DOHH2 (cell line): Measurements from ENCODE around the gene POLR1C.

ENCODE experiments used
- H3F3A ChIP-seq: fragments of 200-600 bp; sonication (generic), shearing (Covaris generic); 2 replicates; pipeline ENCODE4 v1.6.0; 2016; ENCODE audit warnings: antibody characterized with exemption, mild to moderate bottlenecking; ENCODE audit not compliant: control insufficient read depth, insufficient read depth
- H3K27ac ChIP-seq: fragments of 200-600 bp; sonication (generic); 2 replicates; pipeline ENCODE4 v1.5.1; 2014; ENCODE audit warnings: low read depth, mild to moderate bottlenecking, low read length, moderate library complexity
- H3K27me3 ChIP-seq: fragments of 200-600 bp; sonication (generic); 2 replicates; pipeline ENCODE4 v1.6.1; 2014; ENCODE audit warnings: mild to moderate bottlenecking, low read length, mixed read lengths; ENCODE audit not compliant: control insufficient read depth
- H3K36me3 ChIP-seq: fragments of 200-600 bp; sonication (generic); 2 replicates; pipeline ENCODE4 v1.6.1; 2014; ENCODE audit warnings: mild to moderate bottlenecking, low read length, moderate library complexity, mixed read lengths; ENCODE audit not compliant: control insufficient read depth
- H3K4me1 ChIP-seq: fragments of 200-600 bp; sonication (generic); 2 replicates; pipeline ENCODE4 v1.6.1; 2014; ENCODE audit warnings: mild to moderate bottlenecking, low read length, mixed read lengths; ENCODE audit not compliant: control insufficient read depth
- H3K4me2 ChIP-seq: fragments of 200-600 bp; sonication (generic); 2 replicates; pipeline ENCODE4 v1.6.0; 2014; ENCODE audit warnings: mild to moderate bottlenecking, low read length, moderate library complexity
- H3K4me3 ChIP-seq: fragments of 200-600 bp; sonication (generic); 2 replicates; pipeline ENCODE4 v1.5.1; 2014; ENCODE audit warnings: mild to moderate bottlenecking, low read length, mixed read lengths
- H3K79me2 ChIP-seq: fragments of 200-600 bp; sonication (generic); 2 replicates; pipeline ENCODE4 v1.6.1; 2014; ENCODE audit warnings: mild to moderate bottlenecking, low read length, mixed read lengths; ENCODE audit not compliant: control insufficient read depth
- H3K9me2 ChIP-seq: fragments of 200-600 bp; sonication (generic); replicated peaks from 2 replicates; pipeline ENCODE4 v1.6.1; 2014; ENCODE audit warnings: mild to moderate bottlenecking, low read length, mixed read lengths; ENCODE audit not compliant: control insufficient read depth
- H3K9me3 ChIP-seq: fragments of 200-600 bp; sonication (generic); 2 replicates; pipeline ENCODE4 v1.6.1; 2014; ENCODE audit warnings: antibody characterized with exemption, low read length, mixed read lengths; ENCODE audit not compliant: control insufficient read depth, insufficient read depth
- H4K20me1 ChIP-seq: fragments of 200-600 bp; sonication (generic); 2 replicates; pipeline ENCODE4 v1.6.0; 2014; ENCODE audit warnings: low read depth, mild to moderate bottlenecking, antibody characterized with exemption, low read length, moderate library complexity; ENCODE audit not compliant: control insufficient read depth, insufficient read depth
- CTCF ChIP-seq: fragments of 200-600 bp; sonication (generic); IDR thresholded peaks from one replicate; pipeline ENCODE4 v1.5.1; 2014; ENCODE audit warnings: antibody characterized with exemption, mild to moderate bottlenecking, low read depth, low read length; ENCODE audit not compliant: poor library complexity, severe bottlenecking
- EZH2phosphoT487 ChIP-seq: fragments of 200-600 bp; sonication (generic); IDR thresholded peaks from 2 replicates; pipeline ENCODE4 v1.6.1; 2017; ENCODE audit warnings: borderline replicate concordance, mild to moderate bottlenecking, antibody characterized with exemption, low read length, moderate library complexity, mixed read lengths

POLR1C gene

GRCh38 chr6:43540507-43540906, 23.6 kb downstream of the POLR1C start:
- peaks cover 62% of the 10 kb centered on the region for H3K36me3 ChIP-seq
- H3K27me3 ChIP-seq: no peaks in the 10 kb centered on the region
- no peaks in the 10 kb centered on the region; the same call in 1 of the 2 replicates for H3K79me2 ChIP-seq
- no peaks in the 10 kb centered on the region for H4K20me1 ChIP-seq
- H3K9me3 ChIP-seq: no peaks in the 10 kb centered on the region
- H3K4me1 ChIP-seq: no peaks in the 10 kb centered on the region
- TF ChIP-seq CTCF (no peak), EZH2phosphoT487 (no peak)
- no peak overlapping the region for H3K4me2 ChIP-seq
- no peak overlapping the region for H3K4me3 ChIP-seq
- 0 out of 2 replicates have a peak, but pooled peaks cover 3% of the 10 kb centered on the region for H3F3A ChIP-seq
- H3K9me2 ChIP-seq: no peaks in the 10 kb centered on the region
- no peak overlapping the region for H3K27ac ChIP-seq

- TF ChIP-seq EZH2phosphoT487 (no peak), CTCF (no peak)
- 0 out of 2 replicates have a peak, but pooled peaks cover 3% of the 10 kb centered on the region for H3F3A ChIP-seq
- H3K36me3 ChIP-seq: peaks cover 73% of the 10 kb centered on the region
Observed at GRCh38 chr6:43541774-43542471, 25.0 kb downstream of the POLR1C start.

GRCh38 chr6:43544461-43544860, 27.6 kb downstream of the POLR1C start:
- TF ChIP-seq EZH2phosphoT487 (no peak), CTCF (no peak)
- H3K4me3 ChIP-seq: no peak overlapping the region
- H3K27me3 ChIP-seq: no peaks in the 10 kb centered on the region
- H3K79me2 ChIP-seq: no peaks in the 10 kb centered on the region; the same call in 1 of the 2 replicates
- H3K4me2 ChIP-seq: no peak overlapping the region
- H4K20me1 ChIP-seq: no peaks in the 10 kb centered on the region
- no peaks in the 10 kb centered on the region for H3K9me3 ChIP-seq
- no peak overlapping the region for H3K27ac ChIP-seq
- no peaks in the 10 kb centered on the region for H3K4me1 ChIP-seq
- 0 out of 2 replicates have a peak, but pooled peaks cover 3% of the 10 kb centered on the region for H3F3A ChIP-seq
- H3K36me3 ChIP-seq: peaks cover 80% of the 10 kb centered on the region
- no peaks in the 10 kb centered on the region for H3K9me2 ChIP-seq

More at GRCh38 chr6:43541774-43542471, 25.0 kb downstream of the POLR1C start:
- Histone ChIP-seq H4K20me1 (no peaks in the 10 kb centered on the region), H3K27ac (no peak overlapping the region), H3K4me1 (no peaks in the 10 kb centered on the region), H3K9me2 (no peaks in the 10 kb centered on the region), H3K9me3 (no peaks in the 10 kb centered on the region), H3K4me3 (no peak overlapping the region), H3K79me2 (no peaks in the 10 kb centered on the region; the same call in 1 of the 2 replicates), H3K4me2 (no peak overlapping the region), H3K27me3 (no peaks in the 10 kb centered on the region)
